ENCODE results near the gene PTGFRN. TPM values are rescaled to one million over a fixed set of nuclear protein-coding genes. Genes with fewer than 3 reads are reported as not detected.
"Not testable (repeated sequence)": the region's sequence is repeated elsewhere in the genome, so short reads cannot be mapped to it uniquely, and the experiment has no call there.

Gene PTGFRN
- total RNA-seq, 1 donor = 0.27 TPM

- DNase-seq (ENCODE audit: low read depth in 2 of 3, low spot score in 2 of 3) = peak in 2 of 3 donors; percentile 30 to 73
Measured at GRCh38 chr1:116962987-116963639, 53.4 kb downstream of the PTGFRN start.

- no peak for DNase-seq (ENCODE audit: low read depth in 2 of 3, low spot score in 2 of 3)
Measured at GRCh38 chr1:116966791-116967190, 57.1 kb downstream of the PTGFRN start.

GRCh38 chr1:116968724-116969123 lies 59.0 kb downstream of the PTGFRN start:
- DNase-seq (ENCODE audit: low read depth in 2 of 3, low spot score in 2 of 3) = no peak

- DNase-seq (ENCODE audit: low read depth in 2 of 3, low spot score in 2 of 3) = no peak
Measured at GRCh38 chr1:116971258-116971860, 61.6 kb downstream of the PTGFRN start.

- no peak for DNase-seq (ENCODE audit: low read depth in 2 of 3, low spot score in 2 of 3)
Measured at GRCh38 chr1:116971965-116972673, 62.4 kb downstream of the PTGFRN start.

GRCh38 chr1:116972674-116973030 lies 62.9 kb downstream of the PTGFRN start:
- no peak for DNase-seq (ENCODE audit: low read depth in 2 of 3, low spot score in 2 of 3)

GRCh38 chr1:116980309-116980708 lies 70.6 kb downstream of the PTGFRN start:
- not testable (repeated sequence) for DNase-seq (ENCODE audit: low read depth in 2 of 3, low spot score in 2 of 3)

GRCh38 chr1:116981521-116982037 lies 71.9 kb downstream of the PTGFRN start:
- DNase-seq (ENCODE audit: low read depth in 2 of 3, low spot score in 2 of 3) = no peak

GRCh38 chr1:116982319-116983004 lies 72.7 kb downstream of the PTGFRN start:
- DNase-seq (ENCODE audit: low read depth in 2 of 3, low spot score in 2 of 3) = no peak

GRCh38 chr1:116983112-116983511 lies 73.4 kb downstream of the PTGFRN start:
- DNase-seq (ENCODE audit: low read depth in 2 of 3, low spot score in 2 of 3) = no peak

- DNase-seq (ENCODE audit: low read depth in 2 of 3, low spot score in 2 of 3) = no peak
Measured at GRCh38 chr1:116983678-116984077, 74.0 kb downstream of the PTGFRN start.

GRCh38 chr1:116984406-116985160 lies 74.9 kb downstream of the PTGFRN start:
- no peak for DNase-seq (ENCODE audit: low read depth in 2 of 3, low spot score in 2 of 3)

- DNase-seq (ENCODE audit: low read depth in 2 of 3, low spot score in 2 of 3) = peak in 2 of 3 donors; percentile 24 to 57
Measured at GRCh38 chr1:116986421-116987255, 76.9 kb downstream of the PTGFRN start.

GRCh38 chr1:116987256-116987555 lies 77.5 kb downstream of the PTGFRN start:
- peak in 2 of 3 donors; percentile 32 to 33 for DNase-seq (ENCODE audit: low read depth in 2 of 3, low spot score in 2 of 3)

- DNase-seq (ENCODE audit: low read depth in 2 of 3, low spot score in 2 of 3) = no peak
Measured at GRCh38 chr1:116988248-116988647, 78.5 kb downstream of the PTGFRN start.

- no peak for DNase-seq (ENCODE audit: low read depth in 2 of 3, low spot score in 2 of 3)
Measured at GRCh38 chr1:116988908-116989307, 79.2 kb downstream of the PTGFRN start.

GRCh38 chr1:116989835-116990234 lies 80.1 kb downstream of the PTGFRN start:
- no peak for DNase-seq (ENCODE audit: low read depth in 2 of 3, low spot score in 2 of 3)

- DNase-seq (ENCODE audit: low read depth in 2 of 3, low spot score in 2 of 3) = no peak
Measured at GRCh38 chr1:116990612-116991151, 81.0 kb downstream of the PTGFRN start.

GRCh38 chr1:116991171-116991845 lies 81.6 kb downstream of the PTGFRN start:
- DNase-seq (ENCODE audit: low read depth in 2 of 3, low spot score in 2 of 3) = no peak
